Astrocyte (in vitro differentiated cells and primary cell): ENCODE results near the gene UBXN1.

ENCODE experiments used
- CTCF ChIP-seq: IDR thresholded peaks from 2 replicates; pipeline ENCODE4 v1.5.1; 2011; ENCODE audit warnings: low read depth, mild to moderate bottlenecking, inconsistent platforms, low read length, moderate library complexity; ENCODE audit not compliant: insufficient read depth
- EZH2 ChIP-seq: IDR thresholded peaks from 2 replicates; pipeline ENCODE4 v1.6.1; 2012; ENCODE audit warnings: mild to moderate bottlenecking, low read length, inconsistent platforms; ENCODE audit not compliant: insufficient read depth

- no peak for TF ChIP-seq EZH2
- TF ChIP-seq CTCF, result no peak
Observed at GRCh38 chr11:62654297-62654696, 24.6 kb downstream of the UBXN1 start.
